SK-N-MC (cell line): ENCODE results near the gene VN1R5.
"Not testable (repeated sequence)": the region's sequence is repeated elsewhere in the genome, so short reads cannot be mapped to it uniquely, and the experiment has no call there.

Source experiments
- DNase-seq: peaks from one replicate; pipeline ENCODE4 v3.0.0-alpha.2; 2011; ENCODE audit warnings: low read depth, low spot score
- H3K27ac ChIP-seq: fragments of 200-600 bp; sonication (generic); 2 replicates; pipeline ENCODE4 v1.5.1; 2016; ENCODE audit warnings: mixed run types
- H3K36me3 ChIP-seq: fragments of 200-600 bp; sonication (generic); 2 replicates; pipeline ENCODE4 v1.6.1; 2017; ENCODE audit warnings: antibody characterized with exemption, low read length, mixed read lengths; ENCODE audit not compliant: insufficient read depth
- H3K4me3 ChIP-seq: fragments of 200-600 bp; sonication (generic); 2 replicates; pipeline ENCODE4 v1.5.1; 2016
- H3K9ac ChIP-seq: fragments of 200-600 bp; sonication (generic); 2 replicates; pipeline ENCODE4 v1.8.0; 2017; ENCODE audit warnings: mixed run types, mixed read lengths; ENCODE audit not compliant: insufficient read length
- H3K9me3 ChIP-seq: fragments of 200-600 bp; sonication (generic); 2 replicates; pipeline ENCODE4 v1.6.1; 2017; ENCODE audit warnings: low read depth, mild to moderate bottlenecking, antibody characterized with exemption, low read length, moderate library complexity, mixed read lengths
- EZH2 ChIP-seq: fragments of 200-600 bp; sonication (generic); IDR thresholded peaks from one replicate; pipeline ENCODE4 v1.6.1; 2017; ENCODE audit warnings: antibody characterized with exemption
- FOXP2 ChIP-seq: optimal IDR thresholded peaks from 2 replicates; pipeline ENCODE3; 2011; ENCODE audit warnings: mild to moderate bottlenecking, moderate library complexity; ENCODE audit not compliant: insufficient read depth; ENCODE audit errors: extremely low read length, control extremely low read depth
- POLR2AphosphoS5 ChIP-seq: IDR thresholded peaks from 2 replicates; pipeline ENCODE4 v1.6.1; 2012; ENCODE audit warnings: mild to moderate bottlenecking, low read depth, low read length, borderline replicate concordance

Gene VN1R5

GRCh38 chr1:247281001-247281574, 25.2 kb downstream of the VN1R5 start:
- no peak for DNase-seq
- TF ChIP-seq EZH2, result no peak
- no peak for TF ChIP-seq POLR2AphosphoS5
- TF ChIP-seq FOXP2, result no peak

GRCh38 chr1:247286134-247286670, 30.3 kb downstream of the VN1R5 start:
- Histone ChIP-seq H3K4me3 (no peak overlapping the region), H3K9ac (no peak overlapping the region), H3K36me3 (no peaks in the 10 kb centered on the region), H3K9me3 (no peaks in the 10 kb centered on the region), H3K27ac (no peak overlapping the region)
- no peak for DNase-seq
- no peak for TF ChIP-seq FOXP2
- no peak for TF ChIP-seq EZH2
- no peak for TF ChIP-seq POLR2AphosphoS5

More at GRCh38 chr1:247281001-247281574, 25.2 kb downstream of the VN1R5 start:
- H3K27ac ChIP-seq, result no peak overlapping the region
- no peak overlapping the region for H3K9ac ChIP-seq
- no peaks in the 10 kb centered on the region for H3K36me3 ChIP-seq
- H3K4me3 ChIP-seq, result no peak overlapping the region
- no peaks in the 10 kb centered on the region for H3K9me3 ChIP-seq

- Histone ChIP-seq H3K4me3 (no peak overlapping the region), H3K9me3 (no peaks in the 10 kb centered on the region), H3K36me3 (no peaks in the 10 kb centered on the region), H3K9ac (no peak overlapping the region), H3K27ac (no peak overlapping the region)
- DNase-seq, result no peak
- TF ChIP-seq EZH2 (no peak), POLR2AphosphoS5 (no peak), FOXP2 (no peak)
Observed at GRCh38 chr1:247287460-247287859, 31.6 kb downstream of the VN1R5 start.

GRCh38 chr1:247288341-247288740, 32.5 kb downstream of the VN1R5 start:
- H3K9me3 ChIP-seq, result no peaks in the 10 kb centered on the region
- no peak overlapping the region for H3K4me3 ChIP-seq
- DNase-seq, result no peak
- TF ChIP-seq EZH2 (no peak), POLR2AphosphoS5 (no peak), FOXP2 (no peak)
- H3K36me3 ChIP-seq, result no peaks in the 10 kb centered on the region
- H3K27ac ChIP-seq, result no peak overlapping the region
- no peak overlapping the region for H3K9ac ChIP-seq

GRCh38 chr1:247289274-247289892, 33.5 kb downstream of the VN1R5 start:
- DNase-seq, H3K9me3 ChIP-seq, H3K27ac ChIP-seq: not testable (repeated sequence)

GRCh38 chr1:247290576-247290975, 34.7 kb downstream of the VN1R5 start:
- no peaks in the 10 kb centered on the region for H3K9me3 ChIP-seq
- H3K4me3 ChIP-seq, result no peak overlapping the region
- H3K9ac ChIP-seq, result no peak overlapping the region
- no peak for DNase-seq
- H3K27ac ChIP-seq, result no peak overlapping the region
- TF ChIP-seq FOXP2, result no peak
- no peak for TF ChIP-seq EZH2
- no peak for TF ChIP-seq POLR2AphosphoS5
- no peaks in the 10 kb centered on the region for H3K36me3 ChIP-seq

More at GRCh38 chr1:247289274-247289892, 33.5 kb downstream of the VN1R5 start:
- H3K36me3 ChIP-seq, H3K9ac ChIP-seq, H3K4me3 ChIP-seq: not testable (repeated sequence)

GRCh38 chr1:247291161-247291560, 35.3 kb downstream of the VN1R5 start:
- no peak for TF ChIP-seq POLR2AphosphoS5
- TF ChIP-seq FOXP2, result no peak
- no peak for TF ChIP-seq EZH2
- Histone ChIP-seq H3K4me3 (no peak overlapping the region), H3K9me3 (no peaks in the 10 kb centered on the region)

GRCh38 chr1:247291833-247292561, 36.1 kb downstream of the VN1R5 start:
- Histone ChIP-seq H3K9me3 (no peaks in the 10 kb centered on the region), H3K36me3 (no peaks in the 10 kb centered on the region), H3K27ac (no peak overlapping the region), H3K4me3 (no peak overlapping the region), H3K9ac (no peak overlapping the region)
- no peak for DNase-seq
- TF ChIP-seq EZH2, result no peak
- TF ChIP-seq FOXP2, result no peak
- TF ChIP-seq POLR2AphosphoS5, result no peak

More at GRCh38 chr1:247291161-247291560, 35.3 kb downstream of the VN1R5 start:
- DNase-seq, result no peak
- Histone ChIP-seq H3K27ac (no peak overlapping the region), H3K36me3 (no peaks in the 10 kb centered on the region), H3K9ac (no peak overlapping the region)
